Neural cell (in vitro differentiated cells): ENCODE data around the gene TMEM234. TPM values are rescaled to one million over a fixed set of nuclear protein-coding genes. Genes with fewer than 3 reads are reported as not detected.

Experiments used
- H2AFZ ChIP-seq: fragments of 200-600, 300-800 bp; sonication (generic), shearing (Covaris generic); 2 replicates; pipeline ENCODE4 v1.6.0; 2014; ENCODE audit warnings: low read depth, mild to moderate bottlenecking, antibody characterized with exemption, low read length, moderate library complexity
- H3F3A ChIP-seq: fragments of 200-600 bp; shearing (Covaris generic); 2 replicates; pipeline ENCODE4 v1.6.1; 2016; ENCODE audit warnings: mild to moderate bottlenecking, moderate library complexity, mixed read lengths, antibody characterized with exemption, low read length; ENCODE audit not compliant: insufficient read depth, poor library complexity, severe bottlenecking
- H3K27ac ChIP-seq: fragments of 200-600, 300-800 bp; sonication (generic), shearing (Covaris generic); 2 replicates; pipeline ENCODE4 v1.5.1; 2014; ENCODE audit warnings: mild to moderate bottlenecking, low read length, moderate library complexity
- H3K27me3 ChIP-seq: fragments of 300-800, 200-600 bp; sonication (generic), shearing (Covaris generic); 2 replicates; pipeline ENCODE4 v1.6.0; 2014; ENCODE audit warnings: mild to moderate bottlenecking, low read depth, low read length, moderate library complexity; ENCODE audit not compliant: insufficient read depth
- H3K36me3 ChIP-seq: fragments of 300-800, 200-600 bp; sonication (generic), shearing (Covaris generic); 2 replicates; pipeline ENCODE4 v1.5.1; 2014; ENCODE audit warnings: mild to moderate bottlenecking, antibody characterized with exemption, low read length, moderate library complexity; ENCODE audit not compliant: insufficient read depth
- H3K4me2 ChIP-seq: fragments of 300-800, 200-600 bp; sonication (generic), shearing (Covaris generic); 2 replicates; pipeline ENCODE4 v1.6.0; 2014; ENCODE audit warnings: mild to moderate bottlenecking, low read length
- H3K4me3 ChIP-seq: fragments of 300-800, 200-600 bp; sonication (generic), shearing (Covaris generic); 2 replicates; pipeline ENCODE4 v1.5.1; 2014; ENCODE audit warnings: mild to moderate bottlenecking, low read length, moderate library complexity
- H3K79me2 ChIP-seq: fragments of 200-600 bp; shearing (Covaris generic); replicated peaks from 2 replicates; pipeline ENCODE4 v1.6.0; 2014; ENCODE audit warnings: mild to moderate bottlenecking, low read length, moderate library complexity; ENCODE audit not compliant: insufficient read depth
- H3K9ac ChIP-seq: fragments of 300-800, 200-600 bp; sonication (generic), shearing (Covaris generic); 2 replicates; pipeline ENCODE4 v1.6.1; 2016; ENCODE audit warnings: mild to moderate bottlenecking, low read length, mixed read lengths
- H3K9me2 ChIP-seq: fragments of 200-600 bp; shearing (Covaris generic); 2 replicates; pipeline ENCODE4 v1.6.1; 2016; ENCODE audit warnings: mild to moderate bottlenecking, low read length, mixed read lengths; ENCODE audit not compliant: insufficient read depth
- H3K9me3 ChIP-seq: fragments of 200-600, 300-800 bp; sonication (generic), shearing (Covaris generic); 2 replicates; pipeline ENCODE4 v1.6.1; 2016; ENCODE audit warnings: mild to moderate bottlenecking, mixed run types, low read length, moderate library complexity, mixed read lengths
- H4K20me1 ChIP-seq: fragments of 200-600 bp; shearing (Covaris generic); 2 replicates; pipeline ENCODE4 v1.6.1; 2016; ENCODE audit warnings: mild to moderate bottlenecking, mixed run types; ENCODE audit not compliant: insufficient read depth
- EP300 ChIP-seq: fragments of 450-650 bp; conservative IDR thresholded peaks from 2 replicates; pipeline ENCODE4 v1.6.1; 2014; ENCODE audit warnings: antibody characterized with exemption, mild to moderate bottlenecking, moderate library complexity; ENCODE audit not compliant: poor library complexity, severe bottlenecking
- EZH2 ChIP-seq: fragments of 200-600, 300-800 bp; shearing (Covaris generic), sonication (generic); IDR thresholded peaks from 2 replicates; pipeline ENCODE4 v1.6.1; 2014; ENCODE audit warnings: antibody characterized with exemption, low read length, borderline replicate concordance, mild to moderate bottlenecking; ENCODE audit not compliant: insufficient read depth, poor library complexity, severe bottlenecking
- MXI1 ChIP-seq: fragments of 450-650 bp; conservative IDR thresholded peaks from 2 replicates; pipeline ENCODE4 v1.6.1; 2014; ENCODE audit warnings: antibody characterized with exemption, mild to moderate bottlenecking; ENCODE audit not compliant: poor library complexity, severe bottlenecking
- POLR2AphosphoS5 ChIP-seq: IDR thresholded peaks from 2 replicates; pipeline ENCODE4 v1.6.1; 2012
- RAD21 ChIP-seq: fragments of 450-650 bp; conservative IDR thresholded peaks from 2 replicates; pipeline ENCODE4 v1.6.1; 2014; ENCODE audit warnings: antibody characterized with exemption, mild to moderate bottlenecking, moderate library complexity
- SMC3 ChIP-seq: fragments of 450-650 bp; conservative IDR thresholded peaks from 2 replicates; pipeline ENCODE4 v1.6.1; 2014; ENCODE audit warnings: antibody characterized with exemption, mild to moderate bottlenecking, moderate library complexity; ENCODE audit not compliant: poor library complexity
- TAF1 ChIP-seq: IDR thresholded peaks from 2 replicates; pipeline ENCODE4 v1.6.1; 2012; ENCODE audit warnings: low read depth
- polyA plus RNA-seq: library from polyadenylated mRNA; depleted of rRNA; stranded (reverse); fragments of >200 nt; gene quantifications from 2 replicates; pipeline ENCODE4 v1.2.3, GENCODE V29; 2014
- TF ChIP-seq, protein P1 (sequence below): IDR thresholded peaks from 2 replicates; pipeline ENCODE4 v1.6.1; 2012; ENCODE audit warnings: borderline replicate concordance
- TF ChIP-seq, protein P2 (sequence below): fragments of 450-650 bp; IDR thresholded peaks from 2 replicates; pipeline ENCODE4 v1.5.1; 2014; ENCODE audit warnings: antibody characterized with exemption, mild to moderate bottlenecking, moderate library complexity; ENCODE audit not compliant: poor library complexity, severe bottlenecking

Gene TMEM234
- polyA plus RNA-seq, 1 donor from 2014 or later: 24.4 TPM

- Histone ChIP-seq H3K4me2 (peak overlapping the region; percentile 93), H3K4me3 (peak overlapping the region; percentile 86), H3K27me3 (no peaks in the 10 kb centered on the region), H3K9me3 (no peaks in the 10 kb centered on the region), H2AFZ (no peak overlapping the region), H3F3A (no peaks in the 10 kb centered on the region), H3K9ac (peak overlapping the region; percentile 94), H3K9me2 (no peaks in the 10 kb centered on the region), H4K20me1 (no peaks in the 10 kb centered on the region), H3K36me3 (no peaks in the 10 kb centered on the region), H3K79me2 (no peaks in the 10 kb centered on the region), H3K27ac (peak overlapping the region; percentile 98)
- TF ChIP-seq, protein P1, sequence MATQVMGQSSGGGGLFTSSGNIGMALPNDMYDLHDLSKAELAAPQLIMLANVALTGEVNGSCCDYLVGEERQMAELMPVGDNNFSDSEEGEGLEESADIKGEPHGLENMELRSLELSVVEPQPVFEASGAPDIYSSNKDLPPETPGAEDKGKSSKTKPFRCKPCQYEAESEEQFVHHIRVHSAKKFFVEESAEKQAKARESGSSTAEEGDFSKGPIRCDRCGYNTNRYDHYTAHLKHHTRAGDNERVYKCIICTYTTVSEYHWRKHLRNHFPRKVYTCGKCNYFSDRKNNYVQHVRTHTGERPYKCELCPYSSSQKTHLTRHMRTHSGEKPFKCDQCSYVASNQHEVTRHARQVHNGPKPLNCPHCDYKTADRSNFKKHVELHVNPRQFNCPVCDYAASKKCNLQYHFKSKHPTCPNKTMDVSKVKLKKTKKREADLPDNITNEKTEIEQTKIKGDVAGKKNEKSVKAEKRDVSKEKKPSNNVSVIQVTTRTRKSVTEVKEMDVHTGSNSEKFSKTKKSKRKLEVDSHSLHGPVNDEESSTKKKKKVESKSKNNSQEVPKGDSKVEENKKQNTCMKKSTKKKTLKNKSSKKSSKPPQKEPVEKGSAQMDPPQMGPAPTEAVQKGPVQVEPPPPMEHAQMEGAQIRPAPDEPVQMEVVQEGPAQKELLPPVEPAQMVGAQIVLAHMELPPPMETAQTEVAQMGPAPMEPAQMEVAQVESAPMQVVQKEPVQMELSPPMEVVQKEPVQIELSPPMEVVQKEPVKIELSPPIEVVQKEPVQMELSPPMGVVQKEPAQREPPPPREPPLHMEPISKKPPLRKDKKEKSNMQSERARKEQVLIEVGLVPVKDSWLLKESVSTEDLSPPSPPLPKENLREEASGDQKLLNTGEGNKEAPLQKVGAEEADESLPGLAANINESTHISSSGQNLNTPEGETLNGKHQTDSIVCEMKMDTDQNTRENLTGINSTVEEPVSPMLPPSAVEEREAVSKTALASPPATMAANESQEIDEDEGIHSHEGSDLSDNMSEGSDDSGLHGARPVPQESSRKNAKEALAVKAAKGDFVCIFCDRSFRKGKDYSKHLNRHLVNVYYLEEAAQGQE: no peak
- TF ChIP-seq, protein P2, sequence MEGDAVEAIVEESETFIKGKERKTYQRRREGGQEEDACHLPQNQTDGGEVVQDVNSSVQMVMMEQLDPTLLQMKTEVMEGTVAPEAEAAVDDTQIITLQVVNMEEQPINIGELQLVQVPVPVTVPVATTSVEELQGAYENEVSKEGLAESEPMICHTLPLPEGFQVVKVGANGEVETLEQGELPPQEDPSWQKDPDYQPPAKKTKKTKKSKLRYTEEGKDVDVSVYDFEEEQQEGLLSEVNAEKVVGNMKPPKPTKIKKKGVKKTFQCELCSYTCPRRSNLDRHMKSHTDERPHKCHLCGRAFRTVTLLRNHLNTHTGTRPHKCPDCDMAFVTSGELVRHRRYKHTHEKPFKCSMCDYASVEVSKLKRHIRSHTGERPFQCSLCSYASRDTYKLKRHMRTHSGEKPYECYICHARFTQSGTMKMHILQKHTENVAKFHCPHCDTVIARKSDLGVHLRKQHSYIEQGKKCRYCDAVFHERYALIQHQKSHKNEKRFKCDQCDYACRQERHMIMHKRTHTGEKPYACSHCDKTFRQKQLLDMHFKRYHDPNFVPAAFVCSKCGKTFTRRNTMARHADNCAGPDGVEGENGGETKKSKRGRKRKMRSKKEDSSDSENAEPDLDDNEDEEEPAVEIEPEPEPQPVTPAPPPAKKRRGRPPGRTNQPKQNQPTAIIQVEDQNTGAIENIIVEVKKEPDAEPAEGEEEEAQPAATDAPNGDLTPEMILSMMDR: no peak
- TF ChIP-seq EP300 (no peak), POLR2AphosphoS5 (no peak), RAD21 (no peak), MXI1 (no peak), TAF1 (no peak), SMC3 (no peak), EZH2 (no peak)
Observed at GRCh38 chr1:32198237-32199042, 23.7 kb downstream of the TMEM234 start.

GRCh38 chr1:32197837-32198236 is 24.3 kb downstream of the TMEM234 start:
- Histone ChIP-seq H3K4me2 (no peak overlapping the region), H3K9me2 (no peaks in the 10 kb centered on the region), H3F3A (no peaks in the 10 kb centered on the region), H4K20me1 (no peaks in the 10 kb centered on the region), H3K36me3 (peaks cover 5% of the 10 kb centered on the region), H2AFZ (no peak overlapping the region), H3K9me3 (no peaks in the 10 kb centered on the region), H3K79me2 (no peaks in the 10 kb centered on the region), H3K27me3 (no peaks in the 10 kb centered on the region), H3K27ac (no peak overlapping the region), H3K4me3 (no peak overlapping the region), H3K9ac (no peak overlapping the region)
- TF ChIP-seq TAF1 (no peak), MXI1 (no peak), SMC3 (no peak), EZH2 (no peak)
- TF ChIP-seq, protein P2: no peak
- TF ChIP-seq, protein P1: no peak
